Thyroid gland (tissue), 4 donors: ENCODE results near the gene TFAP2E.

Source experiments
- POLR2A ChIP-seq, 2 donors: fragments of 450-650 bp; IDR thresholded peaks; one replicate each; pipeline ENCODE4 v1.6.1; 2017; ENCODE audit warnings: antibody characterized with exemption in 2 of 2, mild to moderate bottlenecking in 2 of 2, moderate library complexity in 1 of 2
- TF ChIP-seq, protein P1 (sequence below), 6 experiments: fragments of 200-600 bp in 3 of 6; fragments of 450-650 bp in 3 of 6; sonication (generic) in 3 of 6; IDR thresholded peaks; one replicate each; pipeline ENCODE4 v1.5.1; 2016 to 2019; ENCODE audit warnings: antibody characterized with exemption in 6 of 6, mild to moderate bottlenecking in 2 of 6, inconsistent platforms in 1 of 6, moderate library complexity in 1 of 6

GRCh38 chr1:35592991-35593769 is 20.1 kb downstream of the TFAP2E start:
- TF ChIP-seq, protein P1, sequence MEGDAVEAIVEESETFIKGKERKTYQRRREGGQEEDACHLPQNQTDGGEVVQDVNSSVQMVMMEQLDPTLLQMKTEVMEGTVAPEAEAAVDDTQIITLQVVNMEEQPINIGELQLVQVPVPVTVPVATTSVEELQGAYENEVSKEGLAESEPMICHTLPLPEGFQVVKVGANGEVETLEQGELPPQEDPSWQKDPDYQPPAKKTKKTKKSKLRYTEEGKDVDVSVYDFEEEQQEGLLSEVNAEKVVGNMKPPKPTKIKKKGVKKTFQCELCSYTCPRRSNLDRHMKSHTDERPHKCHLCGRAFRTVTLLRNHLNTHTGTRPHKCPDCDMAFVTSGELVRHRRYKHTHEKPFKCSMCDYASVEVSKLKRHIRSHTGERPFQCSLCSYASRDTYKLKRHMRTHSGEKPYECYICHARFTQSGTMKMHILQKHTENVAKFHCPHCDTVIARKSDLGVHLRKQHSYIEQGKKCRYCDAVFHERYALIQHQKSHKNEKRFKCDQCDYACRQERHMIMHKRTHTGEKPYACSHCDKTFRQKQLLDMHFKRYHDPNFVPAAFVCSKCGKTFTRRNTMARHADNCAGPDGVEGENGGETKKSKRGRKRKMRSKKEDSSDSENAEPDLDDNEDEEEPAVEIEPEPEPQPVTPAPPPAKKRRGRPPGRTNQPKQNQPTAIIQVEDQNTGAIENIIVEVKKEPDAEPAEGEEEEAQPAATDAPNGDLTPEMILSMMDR (IDR thresholded peaks at IDR 0.05): no peak
- no peak for TF ChIP-seq POLR2A (IDR thresholded peaks at IDR 0.05)
